Mammary epithelial cell (primary cell): Measurements from ENCODE around the gene WDR20.

Experiments
- EZH2 ChIP-seq: IDR thresholded peaks from 2 replicates; pipeline ENCODE4 v1.6.1; 2012; ENCODE audit warnings: low read length, inconsistent platforms, borderline replicate concordance
- TF ChIP-seq, protein P1 (sequence below), 2 donors: IDR thresholded peaks in 1 of 2; conservative IDR thresholded peaks in 1 of 2; 2 replicates each; pipeline ENCODE4 v1.5.1; 2011 to 2012; ENCODE audit warnings: inconsistent platforms in 2 of 2, low read length in 2 of 2, mild to moderate bottlenecking in 2 of 2, control low read depth in 1 of 2, low read depth in 1 of 2; ENCODE audit not compliant: insufficient read depth in 1 of 2; ENCODE audit errors: extremely low read depth in 1 of 2

DNA sequence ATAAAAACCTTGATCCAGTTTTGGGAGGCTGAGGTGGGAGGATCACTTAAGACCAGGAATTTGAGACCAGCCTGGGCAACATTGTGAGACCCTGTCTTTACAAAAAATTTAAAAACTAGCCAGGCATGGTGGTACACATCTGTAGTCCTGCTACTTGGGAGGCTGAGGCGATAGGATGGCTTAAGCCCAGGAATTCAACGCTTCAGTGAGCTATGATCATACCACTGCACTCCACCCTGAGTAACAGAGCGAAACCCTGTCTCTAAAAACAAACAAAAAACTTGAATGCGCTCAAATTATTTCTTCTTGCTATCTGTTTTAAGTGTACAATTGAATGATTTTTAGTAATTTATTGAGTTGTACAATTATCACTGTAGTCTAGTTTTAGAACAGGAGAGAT, 20.1 kb downstream of the WDR20 start:
- TF ChIP-seq, protein P1, sequence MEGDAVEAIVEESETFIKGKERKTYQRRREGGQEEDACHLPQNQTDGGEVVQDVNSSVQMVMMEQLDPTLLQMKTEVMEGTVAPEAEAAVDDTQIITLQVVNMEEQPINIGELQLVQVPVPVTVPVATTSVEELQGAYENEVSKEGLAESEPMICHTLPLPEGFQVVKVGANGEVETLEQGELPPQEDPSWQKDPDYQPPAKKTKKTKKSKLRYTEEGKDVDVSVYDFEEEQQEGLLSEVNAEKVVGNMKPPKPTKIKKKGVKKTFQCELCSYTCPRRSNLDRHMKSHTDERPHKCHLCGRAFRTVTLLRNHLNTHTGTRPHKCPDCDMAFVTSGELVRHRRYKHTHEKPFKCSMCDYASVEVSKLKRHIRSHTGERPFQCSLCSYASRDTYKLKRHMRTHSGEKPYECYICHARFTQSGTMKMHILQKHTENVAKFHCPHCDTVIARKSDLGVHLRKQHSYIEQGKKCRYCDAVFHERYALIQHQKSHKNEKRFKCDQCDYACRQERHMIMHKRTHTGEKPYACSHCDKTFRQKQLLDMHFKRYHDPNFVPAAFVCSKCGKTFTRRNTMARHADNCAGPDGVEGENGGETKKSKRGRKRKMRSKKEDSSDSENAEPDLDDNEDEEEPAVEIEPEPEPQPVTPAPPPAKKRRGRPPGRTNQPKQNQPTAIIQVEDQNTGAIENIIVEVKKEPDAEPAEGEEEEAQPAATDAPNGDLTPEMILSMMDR (conservative IDR thresholded peaks at IDR 0.05 in 1 of 2, IDR thresholded peaks at IDR 0.05 in 1 of 2; ENCODE audit: extremely low read depth in 1 of 2, insufficient read depth in 1 of 2, low read depth in 1 of 2, low read length in 2 of 2): no peak
- no peak for TF ChIP-seq EZH2
